Measurements from ENCODE around the gene RHEBL1. TPM values are rescaled to one million over a fixed set of nuclear protein-coding genes. Genes with fewer than 3 reads are reported as not detected.

Gene RHEBL1
- total and polyA plus RNA-seq, 2 of the 8 experiments (the other 6 are each of a cell fraction or from before 2014, with no cell fraction given), result 7.5 to 9.4 TPM

GRCh38 chr12:49043856-49044258, 25.9 kb downstream of the RHEBL1 start:
- peak in 1 of 2 experiments; percentile 96 for DNase-seq (ENCODE audit: low read depth in 1 of 2, low spot score in 2 of 2)
- Histone ChIP-seq H2BK20ac (ENCODE audit: low read length) (no peak overlapping the region), H3K23ac (ENCODE audit: insufficient read length) (no peak overlapping the region), H3K27me3 (replicated peaks in 1 of 4; ENCODE audit: control insufficient read depth in 3 of 4, extremely low read depth in 1 of 4, insufficient read depth in 3 of 4, low read length in 3 of 4) (no peaks in the 10 kb centered on the region), H4K91ac (replicated peaks; ENCODE audit: insufficient read length, low read length) (no peak overlapping the region), H3K36me3 (ENCODE audit: control insufficient read depth in 2 of 4, insufficient read depth in 4 of 4, low read length in 3 of 4) (peaks cover 47 to 93% (median 83%) of the 10 kb centered on the region in 4 experiments), H3K79me1 (ENCODE audit: low read depth, low read length) (no peaks in the 10 kb centered on the region; the same call in 1 of the 2 replicates), H3K4me2 (ENCODE audit: insufficient read depth in 1 of 2, low read depth in 2 of 2, low read length in 2 of 2) (no peak overlapping the region), H4K5ac (ENCODE audit: insufficient read length, low read depth, low read length) (no peak overlapping the region), H3K14ac (ENCODE audit: insufficient read length) (no peak overlapping the region), H2BK120ac (replicated peaks; ENCODE audit: low read depth, low read length) (no peak overlapping the region), H3K79me2 (ENCODE audit: control insufficient read depth in 1 of 2, insufficient read depth in 2 of 2, low read length in 2 of 2) (no peaks in the 10 kb centered on the region), H2BK5ac (ENCODE audit: low read depth, low read length) (no peak overlapping the region), H2AFZ (ENCODE audit: low read length) (no peak overlapping the region), H3K4ac (replicated peaks; ENCODE audit: insufficient read length, low read depth, low read length) (no peak overlapping the region), H3K4me1 (replicated peaks in 1 of 4; ENCODE audit: control insufficient read depth in 3 of 4, insufficient read depth in 4 of 4, low read length in 3 of 4) (no peaks in the 10 kb centered on the region), H3K9ac (replicated peaks in 1 of 4; ENCODE audit: extremely low read depth in 1 of 4, low read depth in 3 of 4, low read length in 3 of 4) (no peak overlapping the region), H2BK12ac (ENCODE audit: low read depth, low read length) (no peak overlapping the region), H3K23me2 (ENCODE audit: low read depth, low read length) (no peaks in the 10 kb centered on the region), H3K9me3 (ENCODE audit: insufficient read depth in 2 of 2, low read depth in 1 of 2, low read length in 1 of 2) (no peaks in the 10 kb centered on the region), H3K27ac (ENCODE audit: low read depth, low read length) (no peak overlapping the region), H3K56ac (replicated peaks; ENCODE audit: insufficient read length, low read depth, low read length) (no peak overlapping the region), H4K8ac (ENCODE audit: extremely low read depth, insufficient read depth, low read length) (no peak overlapping the region), H2BK15ac (ENCODE audit: low read length) (no peak overlapping the region), H2AK5ac (ENCODE audit: low read depth, low read length) (no peak overlapping the region), H3K18ac (ENCODE audit: extremely low read depth, low read length) (no peak overlapping the region), H4K20me1 (replicated peaks in 1 of 2; ENCODE audit: control insufficient read depth in 1 of 2, insufficient read depth in 2 of 2, low read length in 2 of 2) (peaks cover 16 to 33% of the 10 kb centered on the region in 2 experiments), H3K4me3 (ENCODE audit: extremely low read depth in 1 of 4, insufficient read depth in 2 of 4, low read depth in 3 of 4, low read length in 4 of 4) (no peak overlapping the region)
- ChIA-PET CTCF (ENCODE audit: partially characterized antibody) (interaction anchor here (0.6 to 9.1 kb wide), 33 partner anchors 8 to 360 kb away, joined by 3 to 126 read pairs (median 4); partner anchors contain the start of genes DDN, DHH and WNT10B), POLR2A (ENCODE audit: partially characterized antibody) (interaction anchor here (0.8 to 21.2 kb wide), 7 partner anchors 9 to 222 kb away, joined by 3 to 339 read pairs (median 5); partner anchors contain the start of genes KMT2D and PRKAG1)
- peak; percentile 81 for FAIRE-seq
- 68% methylated on average over 11 of the region's 11 CpGs; no CpG with 5 or more reads in 1 of the 2 experiments for WGBS, 2 experiments (ENCODE audit: extremely low coverage in 1 of 2, insufficient coverage in 1 of 2, insufficient read length in 1 of 2, insufficient replicate concordance in 2 of 2, low coverage in 1 of 2, low lambda C conversion rate in 2 of 2, missing lambda C conversion rate in 1 of 2)
- TF ChIP-seq CTCF (IDR thresholded peaks at IDR 0.05; ENCODE audit: control extremely low read depth in 1 of 3, insufficient read depth in 1 of 3, low read depth in 1 of 3, low read length in 3 of 3) (peak in 2 of 3 experiments; percentile 71 to 99; a peak in 3 of 4 replicates), MAX (IDR thresholded peaks at IDR 0.05) (0 out of 2 replicates have a peak, but pooled peaks have one; percentile 31), JUN (IDR thresholded peaks at IDR 0.05; ENCODE audit: low read depth, low read length) (no peak), CREB1 (IDR thresholded peaks at IDR 0.05) (no peak; the same call in 1 of the 2 replicates), SP4 (IDR thresholded peaks at IDR 0.05; ENCODE audit: low read length) (no peak), SIN3A (conservative IDR thresholded peaks at IDR 0.05 in 1 of 2, IDR thresholded peaks at IDR 0.05 in 1 of 2; ENCODE audit: low read depth in 1 of 2, low read length in 2 of 2) (0 out of 4 replicates have a peak, but pooled peaks of 1 of the 2 experiments have one; percentile 27), EGR1 (IDR thresholded peaks at IDR 0.05; ENCODE audit: borderline replicate concordance, low read depth, low read length) (no peak), TCF12 (IDR thresholded peaks at IDR 0.05; ENCODE audit: low read depth, low read length) (no peak), KDM1A (IDR thresholded peaks at IDR 0.05; ENCODE audit: borderline replicate concordance, low read length) (no peak), RAD21 (IDR thresholded peaks at IDR 0.05 in 1 of 2, conservative IDR thresholded peaks at IDR 0.05 in 1 of 2; ENCODE audit: low read depth in 2 of 2, low read length in 2 of 2) (peak; percentile 19 to 20; a peak in 2 of 4 replicates)

Measured in H1 (cell line).